ENCODE measurements around the gene GSTM4. TPM values are rescaled to one million over a fixed set of nuclear protein-coding genes. Genes with fewer than 3 reads are reported as not detected.

GSTM4 gene
- total RNA-seq = 1.7 and 3.3 TPM in 2 replicates

GRCh38 chr1:109655615-109656519 is at the start of gene GSTM4:
Gene GSTM4 (plus strand): TSS chr1:109656099. CDS start chr1:109656390, 291 bp downstream.

DNA sequence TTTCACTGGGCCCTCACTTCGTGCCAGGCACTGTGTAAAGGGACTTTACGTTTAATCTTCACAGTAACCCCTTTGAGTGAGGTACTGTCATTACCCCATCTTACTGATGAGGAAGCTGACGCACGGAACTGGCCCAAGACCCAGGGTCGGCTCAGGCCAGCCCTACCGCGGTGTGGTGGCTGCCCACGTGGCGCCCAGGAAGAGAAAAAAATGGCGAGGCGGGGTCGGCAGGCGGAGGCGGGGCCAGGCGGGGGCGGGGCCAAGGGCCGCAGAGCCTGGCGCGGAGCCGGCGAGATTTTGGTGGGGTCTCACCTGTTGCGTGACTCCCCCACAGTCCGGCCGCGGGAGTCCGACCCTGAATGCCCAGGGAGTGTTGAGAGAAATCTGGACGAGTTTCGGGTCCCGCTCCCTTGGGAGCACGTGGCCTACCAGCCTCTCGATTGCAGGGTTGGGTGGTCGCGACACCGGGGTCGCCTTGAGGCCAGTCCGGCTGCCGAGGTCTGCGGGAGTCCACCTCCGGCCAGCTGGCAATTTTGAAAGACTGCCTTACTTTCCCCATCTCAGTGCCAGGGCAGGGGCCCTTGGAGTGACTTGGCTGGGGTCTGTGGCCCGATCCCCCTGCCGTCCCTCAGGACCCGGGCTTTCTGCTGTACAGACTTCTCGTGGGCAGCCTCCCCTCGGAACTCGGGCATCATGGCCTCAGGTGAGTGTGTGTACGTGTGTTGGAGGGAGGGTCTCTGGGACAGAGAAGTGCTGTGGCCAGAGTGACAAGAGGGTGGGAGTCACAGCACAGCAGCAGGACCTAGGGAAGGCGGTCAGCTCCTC is 36.1 kb upstream of the GSTM4 start, which contains the start of the genes AMPD2 and GNAT2:
TSS of gene AMPD2 (plus strand) at position 262 of the 825 bp plus-strand sequence. CDS start 1,339 bp downstream, outside the sequence.
TSS of gene GNAT2 (minus strand) at position 41 of the 825 bp plus-strand sequence. CDS start 6,746 bp downstream, outside the sequence.

DNA sequence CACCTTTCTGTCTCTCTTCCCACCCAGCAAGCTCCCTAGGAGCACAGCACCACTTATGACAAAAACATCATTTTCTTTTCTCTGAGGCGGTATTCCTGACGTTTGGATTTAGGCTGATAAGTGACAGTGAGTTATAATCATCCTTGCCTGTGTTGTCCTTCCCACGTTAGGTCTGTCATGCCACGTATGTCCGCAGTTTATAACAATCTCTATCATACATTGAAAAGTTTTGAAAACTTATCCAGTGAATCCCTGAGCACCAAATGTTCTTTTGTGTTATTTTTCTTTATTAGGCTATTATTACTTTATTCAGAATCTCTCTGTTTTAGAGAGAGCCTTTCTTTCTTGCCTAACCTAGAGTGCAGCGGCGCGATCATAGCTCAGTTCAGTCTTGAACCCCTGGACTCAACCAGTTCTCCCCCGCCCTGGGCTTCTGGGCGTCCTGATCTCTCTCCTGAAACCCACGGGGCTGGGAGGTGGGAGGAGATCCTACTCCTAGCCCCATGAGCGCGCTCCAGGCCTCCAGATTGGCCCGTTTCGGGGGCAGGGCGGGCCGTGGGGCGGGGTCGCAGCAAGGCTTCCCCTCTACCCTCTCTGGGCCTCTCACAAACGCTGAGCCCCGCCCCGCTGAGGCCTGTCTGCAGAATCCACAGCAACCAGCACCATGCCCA is 11.7 kb downstream of the GSTM4 start, which contains the start of gene GSTM2:
TSS of gene GSTM2 (plus strand) at position 606 of the 671 bp plus-strand sequence. CDS start at position 665, 59 bp downstream.

GRCh38 chr1:109687641-109688499 is 32.0 kb downstream of the GSTM4 start, which contains the start of gene GSTM1:
Gene GSTM1 (plus strand): TSS chr1:109687817. CDS start chr1:109687874, 57 bp downstream.

Other genes with a start within 250 kb of the GSTM4 start
- gene PSMA5, start 229.7 kb upstream of the GSTM4 start, total RNA-seq = 52.0 and 63.5 TPM in 2 replicates
- not detected in 2 replicates for gene SYPL2, start 189.6 kb upstream of the GSTM4 start, total RNA-seq
- gene ATXN7L2, start 172.2 kb upstream of the GSTM4 start, total RNA-seq = 1.0 and 1.4 TPM in 2 replicates
- 3.7 and 5.1 TPM in 2 replicates for gene CYB561D1, start 162.0 kb upstream of the GSTM4 start, total RNA-seq
- 1.4 and 2.3 TPM in 2 replicates for gene AMIGO1, start 146.4 kb upstream of the GSTM4 start, total RNA-seq
- gene GPR61, start 116.2 kb upstream of the GSTM4 start, total RNA-seq = 0.27 and 0.66 TPM in 2 replicates
- gene GNAI3, start 107.5 kb upstream of the GSTM4 start, total RNA-seq = 18.8 and 19.3 TPM in 2 replicates
- not detected in 2 replicates for gene GNAT2, start 36.5 kb upstream of the GSTM4 start, total RNA-seq
- gene AMPD2, start 36.3 kb upstream of the GSTM4 start, total RNA-seq = 46.2 and 74.6 TPM in 2 replicates
- gene GSTM2, start 12.0 kb downstream of the GSTM4 start, total RNA-seq = 1.6 and 5.6 TPM in 2 replicates
- 2.7 and 5.4 TPM in 2 replicates for gene GSTM1, start 31.7 kb downstream of the GSTM4 start, total RNA-seq
- 0.09 TPM in 2 replicates for gene GSTM5, start 56.2 kb downstream of the GSTM4 start, total RNA-seq
- gene GSTM3, start 84.9 kb downstream of the GSTM4 start, total RNA-seq = 18.1 and 41.2 TPM in 2 replicates
- gene EPS8L3, start 107.8 kb downstream of the GSTM4 start, total RNA-seq = not detected in 2 replicates